Activated CD4-positive, CD25-positive, alpha-beta regulatory T cell (primary cell): ENCODE results near the gene GAA.

Experiments used
- DNase-seq, 4 experiments: peaks; one replicate each; lab custom pipeline; 2025; lab: John Stamatoyannopoulos, UW

GAA gene

DNA sequence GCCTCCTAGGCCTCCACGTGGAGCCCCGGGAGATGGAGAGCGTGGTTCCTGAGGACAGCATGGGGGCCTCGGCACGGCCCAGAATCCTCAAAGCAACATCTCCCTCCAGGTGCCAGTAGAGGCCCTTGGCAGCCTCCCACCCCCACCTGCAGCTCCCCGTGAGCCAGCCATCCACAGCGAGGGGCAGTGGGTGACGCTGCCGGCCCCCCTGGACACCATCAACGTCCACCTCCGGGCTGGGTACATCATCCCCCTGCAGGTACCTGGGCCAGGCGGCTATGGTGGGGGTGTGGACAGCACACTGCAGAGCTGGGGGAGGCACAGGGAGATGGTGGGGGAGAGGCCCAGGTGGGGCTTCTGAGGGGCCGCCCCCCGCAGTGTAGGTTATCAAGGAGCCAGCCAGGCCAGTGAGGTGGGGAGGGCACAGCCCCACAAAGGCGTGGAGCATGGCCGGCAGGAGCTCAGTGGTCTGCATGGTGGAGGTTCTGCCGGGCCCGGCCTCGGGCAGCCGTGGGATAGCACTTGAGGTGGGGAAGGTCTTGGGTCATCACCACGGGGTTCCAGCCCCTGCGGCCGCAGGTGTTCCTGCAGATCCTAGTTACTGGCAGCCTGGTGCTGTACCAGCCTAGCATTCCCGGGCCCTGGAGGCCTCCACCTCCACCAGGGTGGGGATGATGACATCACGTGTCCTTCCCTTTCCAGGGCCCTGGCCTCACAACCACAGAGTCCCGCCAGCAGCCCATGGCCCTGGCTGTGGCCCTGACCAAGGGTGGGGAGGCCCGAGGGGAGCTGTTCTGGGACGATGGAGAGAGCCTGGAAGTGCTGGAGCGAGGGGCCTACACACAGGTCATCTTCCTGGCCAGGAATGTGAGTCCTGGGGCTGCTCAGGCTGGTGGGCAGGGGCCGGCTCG, 16.4 kb downstream of the GAA start:
- no peak for DNase-seq

DNA sequence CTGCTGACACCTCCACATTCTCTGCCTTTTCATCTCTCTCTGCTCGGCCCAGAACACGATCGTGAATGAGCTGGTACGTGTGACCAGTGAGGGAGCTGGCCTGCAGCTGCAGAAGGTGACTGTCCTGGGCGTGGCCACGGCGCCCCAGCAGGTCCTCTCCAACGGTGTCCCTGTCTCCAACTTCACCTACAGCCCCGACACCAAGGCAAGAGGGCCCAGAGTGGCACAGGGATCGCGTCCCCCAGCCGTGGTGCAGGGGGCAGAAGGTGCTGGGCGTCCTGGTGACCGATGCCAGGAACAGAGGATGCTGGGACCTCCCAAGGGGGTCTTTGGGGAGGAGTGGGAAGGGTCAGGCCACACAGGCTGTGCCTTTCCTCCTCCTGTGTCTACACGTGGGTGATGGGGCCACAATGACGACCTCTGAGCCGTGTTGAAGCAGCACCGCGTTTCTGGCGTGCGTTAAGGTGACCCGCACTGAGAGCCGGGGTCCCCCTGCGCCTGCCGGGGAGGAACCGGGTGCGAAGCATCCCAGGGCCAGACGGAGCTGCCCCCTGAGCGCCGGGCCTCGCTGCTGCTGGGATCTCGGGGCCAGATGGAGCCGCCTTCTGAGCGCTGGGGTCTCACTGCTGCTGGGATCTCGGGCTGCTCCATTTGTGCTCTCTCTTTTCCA, 17.4 kb downstream of the GAA start:
- DNase-seq, result no peak

DNA sequence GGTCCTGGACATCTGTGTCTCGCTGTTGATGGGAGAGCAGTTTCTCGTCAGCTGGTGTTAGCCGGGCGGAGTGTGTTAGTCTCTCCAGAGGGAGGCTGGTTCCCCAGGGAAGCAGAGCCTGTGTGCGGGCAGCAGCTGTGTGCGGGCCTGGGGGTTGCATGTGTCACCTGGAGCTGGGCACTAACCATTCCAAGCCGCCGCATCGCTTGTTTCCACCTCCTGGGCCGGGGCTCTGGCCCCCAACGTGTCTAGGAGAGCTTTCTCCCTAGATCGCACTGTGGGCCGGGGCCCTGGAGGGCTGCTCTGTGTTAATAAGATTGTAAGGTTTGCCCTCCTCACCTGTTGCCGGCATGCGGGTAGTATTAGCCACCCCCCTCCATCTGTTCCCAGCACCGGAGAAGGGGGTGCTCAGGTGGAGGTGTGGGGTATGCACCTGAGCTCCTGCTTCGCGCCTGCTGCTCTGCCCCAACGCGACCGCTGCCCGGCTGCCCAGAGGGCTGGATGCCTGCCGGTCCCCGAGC, 17.9 kb downstream of the GAA start:
- no peak for DNase-seq

DNA sequence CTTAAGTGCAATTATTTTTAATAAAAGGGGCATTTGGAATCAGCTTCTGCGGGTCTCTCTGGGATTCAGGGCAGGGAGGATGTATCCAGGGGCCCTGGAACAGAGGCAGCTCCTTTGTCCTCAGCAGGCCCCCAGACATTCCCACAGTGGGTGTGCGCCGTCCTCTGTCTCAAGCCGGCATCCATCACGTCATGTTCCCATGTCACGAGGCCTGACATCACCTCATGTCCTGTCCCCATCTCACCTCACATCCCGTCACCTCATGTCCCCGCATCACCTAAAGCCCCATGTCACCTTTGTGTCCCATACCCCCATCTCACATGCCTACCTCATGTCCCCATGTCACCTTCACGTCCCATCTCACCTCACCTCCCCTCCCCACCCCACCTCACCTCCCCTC, 18.5 kb downstream of the GAA start:
- no peak for DNase-seq

DNA sequence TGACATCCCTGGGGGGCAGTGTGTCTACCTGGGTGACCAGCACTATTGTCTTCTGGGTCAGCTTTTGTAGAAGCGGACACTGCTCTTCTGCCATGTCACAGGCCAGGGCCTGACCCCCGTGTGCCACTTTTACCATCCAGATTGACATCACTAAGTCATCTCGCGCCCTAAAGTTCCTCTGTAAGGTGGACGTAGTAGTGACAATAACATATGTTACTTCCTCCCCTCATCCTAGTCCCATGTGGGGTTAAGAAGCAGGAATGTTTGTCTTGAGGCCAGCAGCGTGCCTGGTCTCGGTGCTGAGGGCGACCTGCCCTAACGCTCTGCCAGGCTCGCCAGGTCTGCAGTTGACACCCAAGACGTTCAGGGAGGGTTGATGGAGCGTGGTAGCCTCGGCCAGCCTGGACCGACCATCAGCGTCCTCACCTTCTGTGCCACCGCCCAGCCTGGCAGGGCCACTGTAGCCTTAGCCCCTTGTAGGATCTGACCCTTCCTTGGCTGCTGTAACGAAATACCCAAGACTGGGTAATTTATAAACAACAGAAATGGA, 20.7 kb downstream of the GAA start:
- DNase-seq, result no peak

DNA sequence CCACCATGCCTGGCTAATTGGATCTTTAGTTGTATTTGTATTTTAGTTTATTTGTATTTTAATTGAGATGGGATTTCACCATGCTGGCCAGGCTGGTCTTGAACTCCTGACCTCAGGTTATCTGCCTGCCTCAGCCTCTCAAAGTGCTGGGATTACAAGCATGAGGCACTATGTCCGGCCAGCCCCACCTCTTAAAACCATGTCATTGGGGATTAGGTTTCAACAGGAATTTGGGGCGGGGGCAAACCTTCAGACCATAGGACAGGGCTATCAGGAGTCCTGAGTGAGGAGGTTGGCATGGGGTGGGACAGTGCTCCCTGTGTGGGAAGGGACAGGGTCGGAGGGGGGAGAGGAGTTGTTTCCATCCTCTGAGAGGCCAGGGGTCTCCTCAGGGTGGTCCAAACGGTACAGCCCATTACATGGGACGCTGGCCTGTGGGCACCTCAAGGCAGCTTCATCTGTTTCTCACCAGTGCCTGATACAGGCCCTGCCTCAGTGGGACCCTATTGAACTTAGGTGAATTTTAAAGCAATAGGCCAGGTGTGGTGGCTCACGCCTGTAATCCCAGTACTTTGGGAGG, 21.6 kb downstream of the GAA start:
- no peak for DNase-seq

DNA sequence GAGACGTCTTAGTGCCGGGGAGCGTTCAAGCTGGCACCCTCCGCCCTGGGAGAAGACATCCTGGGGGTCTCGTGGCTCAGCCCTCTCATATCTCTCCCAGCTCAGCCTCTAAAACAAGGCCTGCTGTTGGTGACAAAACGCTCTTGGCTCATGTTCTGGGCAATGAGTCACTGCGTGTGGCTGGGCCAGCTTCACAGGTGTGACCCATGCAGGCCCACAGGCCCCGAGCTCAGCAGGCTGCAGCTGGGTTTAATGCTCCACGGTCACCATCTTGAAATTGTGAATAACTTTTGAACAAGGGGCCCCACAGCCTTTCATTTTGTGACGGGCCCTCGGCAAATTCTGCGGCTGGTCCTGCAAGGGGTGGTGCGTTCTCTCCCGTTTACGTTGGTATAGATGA, 22.4 kb downstream of the GAA start:
- DNase-seq, result no peak

DNA sequence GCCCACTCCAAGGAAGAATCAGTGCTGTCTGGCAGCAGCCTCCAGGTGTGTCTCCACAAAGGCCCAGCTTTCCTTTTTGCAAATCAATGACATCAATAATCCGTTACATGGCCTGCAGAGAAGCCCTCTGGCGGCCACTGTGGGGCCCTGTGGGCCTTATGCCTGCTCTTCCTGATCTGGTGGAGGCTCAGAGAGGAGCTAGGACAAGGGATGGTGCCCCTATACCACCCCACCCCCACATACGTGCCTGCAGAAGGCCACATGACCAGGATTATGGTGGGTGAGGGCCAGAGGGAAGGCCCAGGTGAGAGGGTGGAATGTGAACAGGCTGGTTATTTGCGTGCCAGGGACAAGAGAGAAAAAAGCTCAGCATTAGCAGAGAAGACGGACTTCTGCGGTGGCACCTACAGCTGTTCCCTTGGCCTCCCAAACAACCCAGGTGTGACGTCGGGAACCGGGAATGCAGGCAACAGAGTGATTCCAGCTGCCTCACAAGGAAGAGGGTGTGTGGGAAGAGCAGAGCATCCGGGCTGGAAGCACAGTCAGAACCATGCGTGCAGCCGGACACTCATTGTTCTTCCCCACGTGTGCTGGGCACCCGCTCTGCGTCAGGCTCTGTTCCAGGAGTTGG, 23.1 kb downstream of the GAA start:
- DNase-seq, result no peak

DNA sequence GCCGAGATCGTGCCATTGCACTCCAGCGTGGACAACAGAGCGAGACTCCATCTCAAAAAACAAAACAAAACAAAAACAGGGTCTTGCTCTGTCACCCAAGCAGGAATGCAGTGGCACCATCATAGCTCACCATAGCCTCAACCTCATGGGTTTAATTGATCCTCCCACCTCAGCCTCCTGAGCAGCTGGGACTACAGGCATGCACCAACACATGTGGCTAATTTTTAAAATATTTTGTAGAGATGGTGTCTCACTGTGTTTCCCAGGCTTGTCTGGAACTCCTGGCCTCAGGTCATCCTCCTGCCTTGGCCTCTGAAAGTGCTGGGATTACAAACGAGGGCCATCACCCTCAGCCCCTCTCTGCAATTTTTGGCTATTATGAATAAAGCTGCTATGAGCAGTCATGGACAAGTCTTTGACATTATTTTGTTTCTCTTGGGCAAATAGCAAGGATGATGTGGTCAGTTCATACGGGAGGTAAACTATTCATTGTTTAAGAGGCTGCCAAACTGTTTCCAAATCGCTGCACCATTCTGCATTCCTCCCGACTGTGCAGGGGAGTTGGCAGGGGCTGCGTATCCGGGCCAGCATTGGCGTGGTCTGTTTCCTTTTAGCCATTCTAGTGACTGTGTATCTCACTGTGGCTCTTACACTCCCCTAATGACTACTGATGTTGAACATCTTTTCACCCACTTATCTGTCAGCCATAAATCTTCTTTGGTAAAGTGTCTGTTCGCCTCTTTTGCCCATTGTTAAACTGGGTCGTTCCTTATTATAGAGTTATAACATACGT, 24.5 kb downstream of the GAA start:
- no peak for DNase-seq

DNA sequence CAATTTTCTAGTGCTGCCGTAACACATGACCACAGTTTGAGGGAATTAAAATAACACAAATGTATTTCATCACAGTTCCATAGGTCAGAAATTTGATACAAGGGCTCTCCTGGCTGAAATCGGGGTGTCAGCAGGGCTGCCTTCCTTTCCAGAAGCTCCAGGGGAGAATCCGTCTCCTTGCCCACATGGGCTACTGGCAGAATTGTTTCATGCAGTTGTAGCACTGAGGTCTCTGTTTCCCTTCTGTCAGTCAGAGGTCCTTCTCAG, 25.0 kb downstream of the GAA start:
- no peak for DNase-seq

DNA sequence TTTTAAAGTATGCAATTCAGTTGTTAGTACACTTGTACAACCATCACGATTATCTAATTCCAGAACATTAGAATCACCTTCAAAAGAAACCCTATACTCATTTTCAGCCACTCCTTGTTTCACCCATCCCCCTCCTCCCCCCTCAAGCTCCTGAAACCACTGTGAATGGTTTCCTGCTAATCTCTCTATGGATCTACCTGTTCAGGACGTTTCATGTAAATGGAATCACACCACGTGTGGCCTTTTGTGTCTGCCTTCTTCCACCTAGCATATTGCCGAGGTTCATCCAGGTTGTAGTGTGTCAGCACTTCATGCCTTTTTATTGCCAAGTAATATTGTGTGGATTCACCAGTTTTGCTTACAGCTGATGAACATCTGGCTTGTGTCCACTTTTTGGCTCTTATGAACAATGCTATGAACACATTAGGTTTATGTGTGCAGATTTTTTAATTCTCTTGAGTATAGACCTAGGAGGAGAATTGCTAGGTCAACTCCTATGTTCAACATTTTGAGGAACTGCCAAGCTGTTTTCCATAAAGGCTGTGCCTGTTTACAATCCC, 27.7 kb downstream of the GAA start:
- no peak for DNase-seq

DNA sequence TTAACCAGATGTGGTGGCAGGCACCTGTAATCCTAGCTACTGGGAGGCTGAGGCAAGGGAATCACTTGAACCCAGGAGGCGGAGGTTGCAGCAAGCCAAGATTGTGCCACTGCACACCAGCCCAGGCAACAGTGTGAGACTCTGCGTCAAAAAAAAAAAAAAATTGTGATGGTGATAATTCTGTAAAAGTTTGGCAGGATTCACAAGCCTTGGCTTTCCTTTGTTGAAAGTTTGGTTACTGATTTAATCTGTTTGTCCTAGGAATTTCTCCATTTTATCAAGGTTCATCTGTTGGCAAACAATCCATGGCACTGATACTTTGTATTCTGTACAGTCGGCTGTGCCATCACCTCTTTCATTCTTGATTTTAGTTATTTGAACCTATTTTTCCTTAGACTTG, 29.6 kb downstream of the GAA start:
- DNase-seq, result no peak

DNA sequence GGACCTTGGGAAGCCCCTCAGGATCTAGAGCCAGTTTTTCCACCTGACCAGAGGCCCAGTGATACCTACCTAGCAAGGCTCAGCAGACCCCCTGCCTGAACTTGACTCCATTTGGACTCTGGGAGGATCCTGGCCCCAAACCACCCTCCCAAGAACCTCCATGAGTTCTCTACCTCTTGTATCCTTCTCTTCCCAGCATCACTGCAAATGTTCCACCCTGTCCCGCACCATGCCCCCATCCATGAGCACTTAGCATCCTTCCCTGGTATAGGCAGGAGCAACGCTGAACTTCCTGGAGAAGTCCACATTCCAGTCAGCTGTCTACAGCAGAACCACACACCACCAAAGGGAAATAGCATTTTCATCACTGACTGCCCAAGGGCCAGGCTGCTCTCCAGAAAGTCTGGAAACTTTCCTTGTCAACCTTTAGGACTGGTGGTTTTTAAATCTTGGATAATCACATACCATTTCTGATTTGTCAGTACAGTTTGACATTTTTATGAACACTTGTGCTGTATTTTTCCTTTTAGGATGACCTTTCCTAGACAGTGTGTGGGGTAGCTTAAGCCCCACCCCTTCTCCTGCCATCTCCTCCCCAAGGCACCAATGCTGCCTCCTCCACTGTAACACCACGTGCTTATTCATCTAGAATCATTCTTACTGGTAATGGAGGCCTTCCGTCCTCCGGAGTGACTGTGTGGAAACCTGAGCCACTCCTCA, 31.7 kb downstream of the GAA start:
- DNase-seq, result no peak

DNA sequence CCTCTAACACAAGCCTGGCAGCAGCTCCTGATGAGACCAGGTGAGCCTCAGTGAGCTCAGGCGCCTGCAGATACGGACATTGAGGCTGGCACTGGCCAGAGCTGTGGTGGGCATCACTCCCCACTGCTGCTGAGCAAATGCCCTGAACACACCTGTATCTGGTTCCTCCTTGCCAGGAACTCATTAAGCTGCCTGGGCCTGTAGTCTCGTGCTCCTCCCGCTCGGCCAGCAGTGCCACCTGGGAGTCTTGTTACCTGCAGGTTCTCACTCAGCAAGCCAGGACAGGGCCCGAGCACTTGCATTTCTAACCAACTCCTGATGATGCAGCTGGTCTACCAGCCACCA, 32.2 kb downstream of the GAA start:
- no peak for DNase-seq

DNA sequence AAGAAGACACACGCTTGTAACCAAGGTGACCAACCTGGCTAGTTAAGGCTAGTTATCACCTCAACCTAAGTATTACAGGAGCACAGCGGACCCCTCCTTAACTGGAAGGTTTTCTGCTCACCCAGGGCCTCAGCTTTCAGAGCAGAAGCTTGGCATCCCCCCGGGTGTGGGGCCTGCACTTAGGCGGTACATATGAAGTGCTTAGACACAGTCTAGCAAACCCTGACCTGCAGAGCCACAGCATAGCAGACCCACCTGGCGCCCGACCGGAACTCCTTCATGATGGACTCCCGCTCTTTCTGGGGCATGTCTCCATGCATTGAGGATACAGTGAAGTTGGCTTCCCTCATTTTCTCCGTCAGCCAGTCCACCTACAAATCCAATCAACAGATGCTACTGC, 35.8 kb downstream of the GAA start:
- no peak for DNase-seq

DNA sequence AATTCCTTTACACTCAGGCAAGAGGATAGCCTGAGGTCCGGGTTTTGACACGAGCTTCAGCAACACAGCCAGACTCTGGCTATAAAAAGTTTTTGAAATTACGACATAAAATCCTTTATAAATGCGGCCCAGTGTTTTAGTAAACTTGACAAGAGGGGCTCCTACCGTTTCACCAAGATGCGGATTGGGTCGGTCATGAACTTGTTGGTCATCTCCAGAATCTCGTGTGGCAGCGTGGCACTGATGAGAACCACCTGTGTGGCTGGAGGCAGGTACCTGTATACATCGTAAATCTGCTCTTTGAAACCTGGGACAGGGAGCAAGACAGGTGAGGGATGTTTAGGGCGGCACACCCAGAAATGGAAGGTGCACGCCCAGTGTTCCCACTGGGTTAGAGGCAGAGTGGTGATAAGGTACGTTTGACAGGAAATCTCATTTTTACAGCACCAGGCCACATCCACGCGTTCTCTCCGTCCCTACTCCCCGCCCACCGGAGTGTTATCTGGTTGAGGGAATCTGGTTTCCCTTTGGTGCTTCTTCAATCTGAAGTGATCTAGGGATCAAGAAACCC, 37.6 kb downstream of the GAA start:
- DNase-seq, result no peak

DNA sequence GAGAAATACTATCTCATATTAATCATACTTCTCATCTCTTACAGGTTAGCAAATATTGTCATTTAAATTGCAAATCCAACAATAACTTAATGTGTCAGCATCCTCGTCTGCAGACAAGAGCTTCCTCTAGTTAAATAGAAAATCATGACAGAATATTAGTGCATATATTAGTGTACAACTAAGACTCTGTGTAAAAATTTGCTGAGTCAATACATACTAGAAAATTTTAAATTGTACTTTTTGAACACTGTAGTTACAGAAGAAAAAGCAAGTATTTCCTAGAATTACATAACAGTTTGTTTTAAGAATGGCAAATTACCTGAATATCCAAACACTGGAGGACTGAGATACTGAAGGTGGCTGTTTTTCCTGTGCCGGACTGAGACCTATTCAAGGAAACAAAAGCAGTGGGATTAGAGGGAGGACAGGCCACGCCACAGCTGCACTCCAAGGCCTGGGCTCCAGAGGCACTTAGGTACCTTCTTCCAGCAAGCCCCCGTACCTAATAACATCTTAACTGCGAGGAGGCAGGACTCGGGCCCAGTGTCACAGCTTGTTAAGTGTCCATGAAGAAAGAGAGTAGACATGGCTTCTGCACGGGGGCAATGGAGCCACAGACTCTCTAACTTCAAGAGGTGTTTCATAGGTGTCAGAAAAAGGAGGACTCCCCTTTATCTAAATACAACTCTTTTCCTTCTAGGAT, 40.2 kb downstream of the GAA start:
- DNase-seq, result no peak

DNA sequence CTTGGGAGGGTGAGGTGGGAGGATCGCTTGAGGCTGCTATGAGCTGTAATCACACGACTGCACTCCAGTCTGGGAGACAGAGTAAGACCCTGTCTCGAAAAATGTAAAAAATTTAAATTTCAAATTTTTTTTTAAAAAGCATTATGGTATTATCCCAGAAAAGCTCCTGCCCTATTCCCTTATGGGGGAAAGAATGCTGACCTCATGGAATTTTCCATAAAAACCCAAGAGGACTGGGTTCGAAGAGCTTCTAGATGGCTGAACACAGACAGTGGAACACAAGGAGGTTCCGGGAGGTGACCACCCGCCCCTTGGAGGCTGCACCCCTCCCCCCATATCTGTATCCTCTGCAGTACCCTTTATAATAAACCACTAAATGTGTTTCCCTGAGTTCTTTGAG, 41.5 kb downstream of the GAA start:
- DNase-seq, result no peak
